K562 (cell line): ENCODE data around the gene CSMD2.

Experiments used
- FOXM1 ChIP-seq, 2 experiments: fragments of 450-650 bp in 1 of 2; sonication (generic) in 1 of 2; formaldehyde crosslinking in 1 of 2; IDR thresholded peaks; 2 replicates each; pipeline versions ENCODE4 v1.6.1 to v1.9.0; 2017 to 2022; ENCODE audit warnings: low read depth in 2 of 2, mild to moderate bottlenecking in 2 of 2, missing genetic modification reagents in 1 of 2, moderate library complexity in 1 of 2
- MYC ChIP-seq, 2 experiments: fragments of 250-450 bp in 1 of 2; sonication (Bioruptor Pico) in 1 of 2; IDR thresholded peaks; 2 replicates each; pipeline versions ENCODE4 v1.5.1 to v1.6.1; 2012 to 2021; ENCODE audit warnings: low read depth in 2 of 2, borderline replicate concordance in 1 of 2, improper control_type of control experiment in 1 of 2, low read length in 1 of 2, mild to moderate bottlenecking in 1 of 2, moderate library complexity in 1 of 2
- PHB2 ChIP-seq: fragments of 450-650 bp; IDR thresholded peaks from 2 replicates; pipeline ENCODE4 v1.6.1; 2017; ENCODE audit warnings: low read depth
- ZZZ3 ChIP-seq: fragments of 450-650 bp; IDR thresholded peaks from 2 replicates; pipeline ENCODE4 v1.6.1; 2016; ENCODE audit warnings: antibody characterized with exemption, mild to moderate bottlenecking, moderate library complexity
- TF ChIP-seq, protein P1 (sequence below): IDR thresholded peaks from 2 replicates; pipeline ENCODE4 v1.6.1; 2012; ENCODE audit warnings: low read depth, low read length, improper control_type of control experiment, borderline replicate concordance

DNA sequence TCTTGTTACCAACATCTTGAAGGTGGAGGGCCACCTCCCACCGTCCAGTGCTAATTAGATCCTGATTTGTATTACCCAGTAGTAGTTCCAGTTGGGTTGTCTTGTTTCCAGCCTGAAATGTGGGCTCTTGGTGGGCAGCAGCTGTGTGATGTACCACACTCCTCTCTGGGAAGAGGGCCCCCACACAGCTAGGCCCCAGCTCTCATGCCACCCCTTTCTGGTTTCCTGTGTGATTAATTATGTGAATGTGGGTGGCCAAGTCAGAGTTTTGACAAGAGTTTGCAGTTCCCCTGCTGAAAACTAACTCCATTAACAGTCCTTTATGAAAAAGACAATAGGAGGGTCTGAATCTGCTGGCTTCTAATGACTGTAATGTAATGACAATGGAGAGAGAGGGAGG is 297.3 kb downstream of the CSMD2 start:
- no peak for TF ChIP-seq FOXM1 (IDR thresholded peaks at IDR 0.05; ENCODE audit: low read depth)
- no peak for TF ChIP-seq FOXM1 (CRISPR knock-in tag; IDR thresholded peaks at IDR 0.05; ENCODE audit: low read depth)
- TF ChIP-seq, protein P1, sequence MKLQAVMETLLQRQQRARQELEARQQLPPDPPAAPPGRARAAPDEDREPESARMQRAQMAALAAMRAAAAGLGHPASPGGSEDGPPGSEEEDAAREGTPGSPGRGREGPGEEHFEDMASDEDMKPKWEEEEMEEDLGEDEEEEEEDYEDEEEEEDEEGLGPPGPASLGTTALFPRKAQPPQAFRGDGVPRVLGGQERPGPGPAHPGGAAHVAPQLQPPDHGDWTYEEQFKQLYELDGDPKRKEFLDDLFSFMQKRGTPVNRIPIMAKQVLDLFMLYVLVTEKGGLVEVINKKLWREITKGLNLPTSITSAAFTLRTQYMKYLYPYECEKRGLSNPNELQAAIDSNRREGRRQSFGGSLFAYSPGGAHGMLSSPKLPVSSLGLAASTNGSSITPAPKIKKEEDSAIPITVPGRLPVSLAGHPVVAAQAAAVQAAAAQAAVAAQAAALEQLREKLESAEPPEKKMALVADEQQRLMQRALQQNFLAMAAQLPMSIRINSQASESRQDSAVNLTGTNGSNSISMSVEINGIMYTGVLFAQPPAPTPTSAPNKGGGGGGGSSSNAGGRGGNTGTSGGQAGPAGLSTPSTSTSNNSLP: no peak
- TF ChIP-seq ZZZ3: no peak
- no peak for TF ChIP-seq MYC (IDR thresholded peaks at IDR 0.05; ENCODE audit: low read depth, low read length)
- no peak for TF ChIP-seq MYC (CRISPR knock-in tag; IDR thresholded peaks at IDR 0.05; ENCODE audit: borderline replicate concordance, low read depth)
- TF ChIP-seq PHB2: no peak
